NCI-H345 treated with DMSO at 0.1 percent for 48 hours (cell line): ENCODE data around the gene NADSYN1.

Source experiments
- DNase-seq: peaks from one replicate; lab custom pipeline; 2025; ENCODE audit not compliant: unreplicated experiment; lab: John Stamatoyannopoulos, UW

Gene NADSYN1

DNA sequence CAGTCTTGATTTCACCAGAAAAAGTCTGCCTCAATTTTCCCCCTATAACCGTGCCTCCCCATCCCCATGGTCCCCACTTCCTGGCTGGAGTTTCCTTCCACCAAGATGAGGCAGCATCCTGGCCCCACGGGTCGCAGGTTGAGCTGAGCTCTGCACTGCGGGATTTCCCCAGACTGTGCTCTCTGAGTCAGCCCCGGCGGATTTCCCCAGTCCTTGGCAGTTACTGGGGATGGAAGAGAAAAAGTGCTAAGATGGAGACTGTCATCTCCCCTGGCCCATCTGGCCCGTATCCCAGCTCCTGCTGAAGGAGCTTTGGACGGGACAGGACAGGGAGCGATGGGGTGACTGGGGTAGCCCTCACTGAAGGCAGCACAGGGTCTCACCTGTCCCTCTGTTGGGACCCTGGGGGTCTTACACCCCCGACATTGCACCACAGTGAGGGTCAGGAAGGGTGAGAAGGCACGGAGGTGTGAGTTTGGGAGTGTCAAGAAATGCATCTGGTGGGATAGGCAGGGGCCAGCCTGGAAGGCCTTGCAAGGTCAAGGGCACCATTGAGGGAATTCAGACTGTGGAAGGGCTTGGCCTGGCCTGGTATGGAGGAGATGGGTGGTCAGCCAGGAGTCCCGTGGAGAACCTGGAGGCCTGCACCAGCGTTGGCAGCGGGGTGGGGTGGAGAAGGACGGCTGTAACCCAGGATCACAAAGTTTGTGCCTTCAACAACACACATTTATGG is 36.5 kb downstream of the NADSYN1 start:
- no peak for DNase-seq

DNA sequence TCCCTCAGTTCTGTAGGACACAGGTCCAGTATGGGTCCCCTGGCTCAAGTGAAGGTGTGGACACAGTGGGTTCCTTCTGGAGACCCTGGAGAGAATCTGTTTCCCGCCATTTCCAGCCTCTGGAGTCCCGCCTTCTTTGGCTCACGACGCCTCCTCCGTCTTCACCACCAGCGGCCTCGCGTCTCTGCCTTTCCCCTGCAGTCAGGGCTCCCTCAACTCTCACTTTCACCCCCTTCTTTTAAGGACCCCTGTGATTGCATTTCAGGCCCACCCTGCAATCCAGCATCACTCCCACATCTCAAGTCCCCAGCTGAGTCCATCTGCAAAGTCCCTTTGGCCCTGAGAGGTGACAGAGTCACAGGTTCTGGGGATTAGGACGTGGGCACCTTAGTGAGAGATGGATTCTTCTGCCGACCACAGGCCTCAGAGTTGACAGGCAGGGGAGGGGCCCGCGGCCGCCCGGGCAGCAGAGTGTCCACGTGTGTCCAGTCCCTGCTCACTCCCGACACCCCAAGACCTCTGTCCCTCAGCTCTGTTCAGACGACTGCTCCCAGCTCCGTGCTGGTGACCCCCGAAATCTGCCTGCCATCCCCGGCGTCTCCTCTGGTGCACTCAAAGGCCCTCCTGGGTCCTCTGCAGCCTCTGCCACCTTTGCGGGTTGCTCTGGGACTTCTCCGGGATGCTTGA is 37.2 kb downstream of the NADSYN1 start:
- DNase-seq = no peak

DNA sequence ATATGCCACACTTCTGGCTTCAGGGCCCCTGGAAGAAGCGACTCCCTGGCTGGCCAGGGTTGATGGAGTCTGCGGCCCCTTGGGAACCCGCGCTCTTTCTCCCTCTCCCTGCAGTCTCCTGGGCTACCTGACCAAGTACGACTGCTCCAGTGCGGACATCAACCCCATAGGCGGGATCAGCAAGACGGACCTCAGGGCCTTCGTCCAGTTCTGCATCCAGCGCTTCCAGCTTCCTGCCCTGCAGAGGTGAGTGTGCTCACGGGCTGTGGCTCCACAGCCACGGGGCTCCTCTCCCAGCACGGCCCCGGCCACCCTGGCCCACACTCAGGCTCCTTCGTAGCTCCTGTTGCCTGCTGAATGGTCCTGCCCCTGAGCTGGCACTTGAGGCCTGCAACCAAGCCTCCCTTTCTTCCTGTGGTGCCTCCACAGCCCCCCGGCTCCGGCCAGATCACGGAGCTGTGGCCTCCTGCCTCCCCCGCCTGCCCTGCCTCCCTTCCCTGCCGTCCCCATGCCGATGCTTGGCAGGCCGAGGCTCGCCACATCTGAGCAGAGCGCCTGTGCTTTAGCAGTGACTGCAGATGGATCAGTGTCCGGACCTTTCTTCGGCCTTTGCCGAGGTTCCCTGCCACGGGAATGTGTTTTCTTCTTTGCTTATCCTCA is 37.9 kb downstream of the NADSYN1 start:
- DNase-seq = no peak

DNA sequence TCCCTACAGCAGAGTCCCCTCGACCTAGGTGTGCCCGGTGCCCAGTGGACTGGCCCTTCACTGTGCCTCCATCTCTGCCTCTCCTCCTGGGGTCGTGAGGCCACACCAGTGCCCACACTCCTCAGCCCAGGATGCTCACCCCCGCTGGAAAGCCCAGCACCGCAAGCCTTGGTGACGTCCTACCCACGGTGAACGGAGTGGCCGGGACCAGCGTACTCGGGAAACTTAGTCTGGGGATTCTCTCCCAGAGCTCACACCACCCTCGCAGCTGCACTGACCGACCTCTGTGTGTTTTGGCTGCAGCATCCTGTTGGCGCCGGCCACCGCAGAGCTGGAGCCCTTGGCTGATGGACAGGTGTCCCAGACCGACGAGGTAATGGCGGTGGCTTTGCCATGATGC is 38.5 kb downstream of the NADSYN1 start:
- DNase-seq = no peak

DNA sequence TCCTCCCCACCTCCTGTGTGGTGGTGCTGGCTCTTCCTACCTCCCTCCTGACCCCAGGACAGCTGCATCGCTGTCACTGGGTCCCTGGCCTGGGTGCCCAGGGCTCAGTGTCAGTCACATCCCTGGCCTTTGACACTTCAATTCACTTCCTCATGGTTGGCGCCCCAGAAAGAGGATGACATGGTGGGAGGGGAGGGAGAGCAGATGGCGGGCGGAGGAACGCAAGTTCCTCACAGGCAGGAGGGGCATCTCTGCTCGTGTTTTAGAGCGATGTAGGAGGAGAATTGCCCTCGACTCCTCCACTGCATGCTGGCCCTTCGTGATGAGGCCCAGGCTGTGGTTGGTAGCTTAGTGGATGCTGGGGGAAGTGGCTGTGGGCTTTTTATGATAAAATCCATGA is 38.9 kb downstream of the NADSYN1 start:
- no peak for DNase-seq

DNA sequence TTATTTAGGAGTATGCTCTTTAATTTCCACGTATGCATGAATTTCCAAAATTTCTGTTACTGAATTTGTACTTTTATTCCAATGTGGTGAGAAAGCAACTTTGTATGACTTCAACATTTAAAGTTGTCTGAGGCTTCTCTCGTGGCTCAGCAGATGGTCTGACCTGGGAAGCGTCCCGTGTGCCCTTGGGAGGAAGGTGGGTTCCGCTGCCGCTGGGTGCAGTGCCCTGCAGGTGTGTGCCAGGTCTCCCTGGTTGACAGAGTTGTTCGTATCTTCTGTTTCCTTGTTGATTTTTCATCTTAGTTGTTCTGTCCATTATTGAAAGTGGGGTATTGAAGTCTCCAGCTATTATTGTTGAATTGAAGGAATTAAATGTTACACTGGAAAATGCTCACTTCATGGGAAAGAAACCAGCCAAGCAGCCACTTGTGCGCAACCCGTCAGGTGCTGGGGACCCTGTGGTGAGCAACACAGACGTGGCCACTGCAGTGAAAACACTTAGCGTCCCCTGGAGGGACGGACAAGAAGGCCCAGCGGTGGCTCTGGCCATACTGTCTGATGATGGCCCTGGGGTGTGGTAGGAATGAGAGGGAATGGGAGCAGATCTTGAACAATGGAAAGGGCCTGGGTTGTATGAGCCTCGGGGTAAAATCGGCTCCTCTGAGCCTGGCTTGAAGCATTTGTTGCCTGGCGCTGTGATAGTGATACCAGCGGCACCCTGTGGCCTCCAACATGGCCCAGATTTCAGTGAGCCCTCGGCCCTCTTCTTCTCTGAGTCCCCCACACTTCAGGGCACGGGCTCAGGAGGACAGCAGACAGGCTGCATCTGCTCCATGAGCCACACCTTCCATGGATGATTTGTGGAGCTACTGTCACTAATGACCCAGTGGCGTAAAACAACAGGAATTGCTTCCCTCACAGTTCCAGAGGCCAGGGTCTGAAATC is 42.6 kb downstream of the NADSYN1 start:
- DNase-seq = no peak

DNA sequence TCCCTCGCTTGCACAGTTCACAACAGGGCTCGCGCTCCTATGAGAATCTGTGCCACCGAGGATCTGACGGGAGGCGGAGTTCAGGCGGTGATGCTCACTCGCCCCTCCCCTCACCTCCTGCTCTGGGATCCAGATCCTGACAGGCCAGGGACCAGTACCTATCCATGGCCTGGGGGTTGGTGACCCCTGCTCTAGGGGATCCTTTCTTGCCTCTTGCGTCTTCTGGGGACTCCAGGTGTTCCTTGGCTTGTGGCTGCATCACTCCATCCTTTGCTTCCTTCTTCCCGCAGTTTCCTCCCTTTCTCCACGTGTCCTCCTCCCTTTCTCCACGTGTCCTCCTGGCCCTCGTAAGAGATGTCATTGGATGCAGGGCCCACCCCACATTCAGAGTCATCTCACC is 43.4 kb downstream of the NADSYN1 start:
- DNase-seq = no peak

DNA sequence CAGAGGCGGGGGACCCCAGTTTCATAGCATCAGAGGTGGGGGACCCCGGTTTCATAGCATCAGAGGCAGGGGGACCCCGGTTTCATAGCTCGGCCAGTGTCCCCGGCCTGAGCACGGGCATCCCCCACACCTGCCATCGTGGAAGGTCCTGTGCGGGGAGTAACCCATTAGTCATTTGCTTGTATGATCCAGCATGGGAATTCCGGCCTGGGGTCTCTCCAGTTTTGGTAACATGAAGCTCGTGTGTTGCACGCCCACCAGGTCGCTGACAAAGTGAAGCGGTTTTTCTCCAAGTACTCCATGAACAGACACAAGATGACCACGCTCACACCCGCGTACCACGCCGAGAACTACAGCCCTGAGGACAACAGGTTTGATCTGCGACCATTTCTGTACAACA is 45.1 kb downstream of the NADSYN1 start:
- no peak for DNase-seq

DNA sequence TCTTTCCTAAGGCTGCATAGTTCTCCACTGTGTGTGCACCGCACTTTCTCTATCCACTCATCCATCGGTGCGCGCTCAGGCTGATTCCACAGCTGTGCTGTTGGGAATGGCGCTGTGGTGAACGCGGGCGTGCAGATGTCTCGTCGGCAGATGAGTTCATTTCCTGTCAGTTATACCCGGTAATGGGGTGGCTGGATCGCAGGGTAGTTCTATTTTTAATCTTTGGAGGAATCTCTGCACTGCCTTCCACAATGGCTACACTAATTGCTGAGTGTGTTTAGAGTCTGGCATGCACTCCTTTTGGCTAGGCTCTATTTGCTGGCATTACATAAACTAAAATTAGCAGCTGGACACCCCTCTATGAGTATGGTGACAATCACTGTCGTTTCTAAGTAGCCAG is 46.1 kb downstream of the NADSYN1 start:
- no peak for DNase-seq

DNA sequence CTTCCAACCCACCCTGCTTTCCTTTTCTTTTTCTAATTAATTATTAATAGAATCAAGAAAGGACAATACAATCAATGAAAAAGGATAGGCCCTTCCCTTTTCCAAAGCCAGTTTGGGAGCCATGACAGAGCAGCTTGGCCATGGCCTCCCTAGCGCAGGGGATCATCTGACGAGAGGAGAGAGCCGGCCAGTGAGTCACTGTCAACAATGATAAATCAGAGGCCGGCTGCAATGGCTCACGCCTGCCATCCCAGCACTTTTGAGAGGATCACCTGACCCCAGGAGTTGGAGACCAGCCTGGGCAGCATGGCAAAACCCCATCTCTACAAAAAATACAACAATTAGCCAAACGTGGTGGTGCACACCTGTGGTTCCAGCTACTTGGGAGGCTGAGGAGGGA is 46.5 kb downstream of the NADSYN1 start:
- DNase-seq = no peak

DNA sequence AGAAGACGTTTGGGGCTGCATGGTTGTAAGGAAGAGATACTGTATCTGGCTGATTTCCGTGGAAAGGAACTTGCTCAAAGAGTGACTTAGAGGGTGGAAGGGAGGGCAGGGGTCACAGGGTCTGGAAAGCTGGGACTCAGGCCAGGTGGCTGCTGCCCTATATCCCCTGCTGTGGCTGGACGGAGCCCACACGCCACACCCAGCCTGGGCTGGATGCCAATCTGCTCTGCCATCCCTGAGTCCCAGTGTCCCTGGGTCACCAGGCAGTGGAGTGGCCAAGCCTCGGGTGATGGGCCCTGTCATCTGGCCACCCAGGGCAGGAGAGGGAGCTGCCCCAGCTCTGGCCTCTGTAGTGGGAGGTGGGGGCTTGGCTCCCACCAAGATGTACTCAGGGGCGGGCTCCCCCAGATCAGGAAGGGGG is 47.6 kb downstream of the NADSYN1 start:
- DNase-seq = no peak

DNA sequence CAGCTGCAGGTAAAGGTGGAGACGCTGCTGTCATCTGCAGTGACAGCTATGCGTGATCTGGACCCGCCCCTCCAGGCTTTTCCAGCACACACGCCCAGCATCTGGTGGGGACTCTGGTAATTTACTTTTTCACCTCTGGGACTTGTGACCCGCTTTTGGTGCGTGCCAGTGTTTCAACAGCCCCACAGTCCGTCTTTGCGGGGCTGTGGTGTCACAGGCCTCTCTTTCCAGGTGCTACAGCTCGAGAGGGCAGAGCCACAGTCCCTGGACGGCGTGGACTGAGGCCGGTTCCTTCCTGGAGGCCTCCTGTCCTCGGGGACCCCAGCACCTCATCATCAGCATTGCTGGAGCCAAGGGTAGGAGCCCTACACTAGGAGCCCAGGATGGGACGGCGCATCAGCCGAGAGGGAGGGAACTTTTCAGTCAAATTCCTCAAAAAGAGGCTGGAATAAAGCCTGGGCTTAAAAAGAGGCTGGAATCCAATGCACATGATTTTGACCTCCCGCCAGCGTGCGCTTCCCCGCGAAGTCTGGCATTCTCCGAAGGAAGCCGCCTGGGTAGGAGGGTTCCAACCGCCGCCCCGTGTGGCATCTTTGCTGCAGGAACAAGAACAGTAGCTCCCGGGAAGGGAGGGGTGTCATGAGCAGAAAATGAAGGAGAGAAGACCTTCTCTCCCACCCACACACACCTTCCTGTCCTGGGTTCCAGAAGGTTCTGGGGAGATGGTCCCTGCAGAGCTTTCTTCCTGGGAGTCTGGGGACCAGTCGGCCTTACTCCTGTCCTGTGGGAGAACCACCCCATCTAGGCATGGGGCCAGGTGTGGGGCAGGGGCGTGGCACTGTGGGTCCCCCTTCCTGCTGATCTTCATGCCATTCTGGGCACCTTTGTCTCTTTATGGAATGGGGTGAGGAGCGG is 48.3 kb downstream of the NADSYN1 start:
- DNase-seq = no peak

DNA sequence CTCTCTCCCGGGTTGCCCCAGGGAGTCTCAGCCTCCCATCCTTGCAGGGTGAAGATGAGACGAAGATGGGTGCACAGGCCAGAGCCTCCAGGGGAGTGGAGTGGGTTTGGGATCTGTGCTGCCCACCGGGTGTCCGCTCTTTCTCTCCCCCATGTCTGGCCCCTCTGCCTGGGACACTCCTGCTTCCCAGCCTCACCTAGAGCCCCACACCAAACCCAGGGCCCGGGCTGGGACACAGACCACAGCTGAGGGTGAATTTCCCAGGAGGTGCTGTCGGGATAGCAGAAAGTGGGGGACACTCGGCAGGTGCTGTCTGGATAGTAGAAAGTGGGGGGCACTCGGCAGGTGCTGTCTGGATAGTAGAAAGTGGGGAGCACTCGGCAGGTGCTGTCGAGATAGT is 49.0 kb downstream of the NADSYN1 start:
- DNase-seq = no peak

DNA sequence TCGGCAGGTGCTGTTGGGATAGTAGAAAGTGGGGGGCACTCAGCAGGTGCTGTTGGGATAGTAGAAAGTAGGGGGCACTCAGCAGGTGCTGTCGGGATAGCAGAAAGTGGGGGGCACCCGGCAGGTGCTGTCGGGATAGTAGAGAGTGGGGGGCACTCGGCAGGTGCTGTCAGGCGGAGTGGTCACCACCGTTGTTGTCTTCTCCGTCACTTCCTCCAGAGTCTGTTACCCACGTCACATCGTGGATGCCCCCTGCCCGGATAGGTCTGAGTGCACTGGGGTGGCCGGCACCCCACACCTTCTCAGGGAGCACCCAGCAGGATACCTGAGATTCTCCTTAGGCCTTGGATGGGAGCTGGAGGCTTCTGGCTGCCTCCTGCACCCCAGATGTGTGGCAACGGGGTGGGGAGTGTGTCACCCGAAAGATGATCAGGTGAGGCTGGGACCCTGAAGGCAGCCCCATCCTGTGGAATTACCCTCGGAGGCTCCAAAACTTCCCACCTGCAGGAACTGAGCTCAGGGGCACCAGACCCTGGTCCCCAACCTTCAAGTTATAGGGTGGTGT is 50.0 kb downstream of the NADSYN1 start:
- DNase-seq = no peak

DNA sequence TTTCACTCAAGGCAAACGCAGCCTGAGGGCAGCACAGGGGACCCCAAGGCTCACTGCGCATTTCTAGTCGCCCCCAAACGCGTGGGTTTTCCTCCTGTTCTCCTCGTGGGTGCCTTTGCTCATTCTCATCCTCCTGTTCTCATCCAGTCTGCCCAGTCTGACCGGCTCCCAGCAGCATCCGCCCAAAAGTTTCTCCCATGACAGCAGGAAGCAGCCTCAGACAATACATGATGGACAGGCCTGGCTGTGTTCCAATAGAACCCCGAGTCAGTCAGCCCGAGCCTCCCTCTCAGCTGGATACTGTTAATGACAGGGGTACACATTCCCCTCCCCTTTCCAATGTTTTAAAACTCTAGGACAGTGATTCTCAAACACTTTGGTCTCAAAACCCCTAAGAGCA is 51.5 kb downstream of the NADSYN1 start:
- peak; percentile 50 for DNase-seq

DNA sequence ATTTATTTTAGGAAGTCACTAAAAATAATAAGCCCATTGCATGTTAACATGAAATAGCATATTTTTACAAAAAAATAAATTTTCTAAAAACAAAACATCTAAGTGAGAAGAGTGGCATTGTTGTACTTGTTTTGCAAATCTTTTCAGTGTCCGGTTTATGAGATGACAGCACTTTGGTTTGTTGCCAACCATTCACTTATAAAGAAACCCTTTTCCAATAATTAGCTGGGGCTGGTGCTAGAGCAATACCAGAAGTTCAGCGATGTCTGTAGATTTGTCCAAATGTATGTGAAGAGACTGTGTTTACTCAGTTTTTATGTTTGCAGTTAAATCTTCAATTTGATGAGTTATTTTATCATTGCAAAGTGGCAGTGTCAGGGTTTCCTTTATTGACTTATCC is 52.0 kb downstream of the NADSYN1 start:
- peak; percentile 49 for DNase-seq

DNA sequence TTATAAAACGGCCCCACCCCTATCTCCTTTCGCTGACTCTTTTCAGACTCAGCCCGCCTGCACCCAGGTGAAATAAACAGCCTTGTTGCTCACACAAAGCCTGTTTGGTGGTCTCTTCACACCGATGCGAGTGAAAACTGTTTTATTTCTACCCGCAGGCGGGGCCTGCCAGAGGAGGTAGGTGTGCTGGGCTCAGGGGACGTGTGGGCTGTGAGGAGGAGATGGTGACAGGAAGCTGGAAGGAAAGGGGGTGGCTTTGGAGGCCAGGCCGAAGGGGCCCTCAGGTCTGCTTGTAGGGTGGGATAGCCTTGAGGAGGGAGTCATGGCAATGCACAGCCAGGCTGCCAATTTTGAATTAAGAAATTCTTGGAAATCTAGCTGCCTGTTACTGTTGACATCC is 52.8 kb downstream of the NADSYN1 start:
- no peak for DNase-seq

DNA sequence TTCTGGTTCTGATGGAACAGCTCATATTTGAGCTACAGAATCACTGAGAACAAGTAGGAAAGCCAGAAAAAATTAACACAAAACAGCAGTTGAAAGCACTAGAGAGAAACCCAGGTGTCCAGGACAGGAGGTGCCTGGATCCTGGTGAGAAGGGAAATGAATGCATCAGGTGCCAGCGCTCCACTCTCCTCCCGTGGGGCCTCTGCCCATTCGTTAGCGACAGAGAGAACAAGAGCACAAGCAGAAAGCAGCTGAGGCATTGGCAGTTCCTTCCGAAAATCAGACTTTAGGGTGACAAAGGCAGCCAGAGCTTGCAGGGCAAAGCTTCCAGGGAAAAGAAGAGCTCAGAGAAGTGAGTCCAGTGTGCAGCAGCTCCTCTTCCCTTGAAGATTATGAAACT is 54.1 kb downstream of the NADSYN1 start:
- DNase-seq = no peak

DNA sequence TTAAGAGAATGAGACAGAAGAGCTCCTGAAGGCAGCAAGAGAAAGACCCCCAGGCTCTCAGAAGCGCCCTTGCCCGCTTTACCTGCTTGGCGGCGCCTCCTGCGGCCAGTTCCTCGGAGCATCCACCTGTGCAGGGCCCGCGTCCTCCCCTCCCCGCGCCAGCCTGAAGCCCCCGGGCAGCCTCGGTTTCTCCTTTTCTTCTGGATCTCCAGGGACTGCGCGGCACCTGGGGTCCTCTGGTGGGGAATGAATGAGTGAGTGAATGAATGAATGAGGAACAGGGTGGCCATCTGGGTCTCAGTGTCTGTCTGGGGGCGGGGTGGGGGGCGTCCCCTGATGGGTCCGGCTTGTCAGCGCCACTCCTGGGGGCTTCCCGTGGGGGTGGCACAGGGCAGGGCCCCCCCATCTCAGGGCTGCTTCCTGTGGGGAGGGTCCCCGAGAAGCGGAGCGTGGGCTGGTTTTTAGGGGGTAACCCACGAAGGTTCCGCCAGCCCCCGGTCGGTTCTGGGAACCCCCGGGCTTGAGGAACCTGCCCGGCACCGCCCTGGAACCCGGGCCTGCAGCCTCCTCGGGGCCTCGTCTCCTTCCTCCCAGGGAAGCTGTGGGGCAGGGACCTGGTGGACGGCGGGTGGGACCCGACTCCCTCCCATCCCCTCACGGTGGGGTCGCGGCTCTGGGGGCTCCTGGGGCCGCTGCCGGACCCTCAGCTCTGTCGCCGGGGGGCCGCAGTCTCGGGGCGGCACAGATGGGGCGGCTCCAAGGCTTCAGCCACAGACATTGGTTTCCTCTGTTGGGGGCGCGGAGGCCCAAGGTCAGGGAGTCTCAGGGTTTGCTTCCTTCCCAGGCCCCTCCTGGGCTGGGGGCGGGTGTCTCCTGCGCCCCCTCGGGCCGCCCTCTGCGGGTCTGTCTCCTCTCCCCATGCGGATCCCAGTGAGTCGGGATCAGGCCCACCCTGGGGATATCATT is 65.8 kb downstream of the NADSYN1 start:
- no peak for DNase-seq
